ENCODE measurements around the gene MAP3K9.

Gene MAP3K9

DNA sequence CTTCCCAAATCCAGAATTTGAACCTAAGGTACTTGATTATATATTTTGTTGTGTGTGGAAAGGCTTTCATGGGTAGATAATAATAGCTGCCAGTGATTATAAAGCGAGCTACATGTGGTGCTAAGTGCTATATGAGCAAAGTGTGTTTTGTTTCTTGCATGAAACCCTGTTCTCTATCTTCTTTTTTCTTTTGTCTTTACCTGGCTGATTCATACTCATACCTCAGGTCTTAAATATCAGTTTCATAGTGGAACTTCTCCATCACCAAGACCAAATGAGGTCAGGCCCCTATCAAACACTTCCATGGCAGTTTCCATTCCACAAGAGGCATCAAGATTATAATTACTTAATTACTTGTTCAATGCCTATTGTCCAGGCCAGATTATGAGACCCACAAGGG, 6.9 kb downstream of the MAP3K9 start:
- in situ Hi-C loops (cut with MboI; ENCODE audit: low sequenced_read_pairs, unreplicated experiment) = no loop called here
- DNase-seq (ENCODE audit: low spot score) = no peak
- TF ChIP-seq, protein P1, sequence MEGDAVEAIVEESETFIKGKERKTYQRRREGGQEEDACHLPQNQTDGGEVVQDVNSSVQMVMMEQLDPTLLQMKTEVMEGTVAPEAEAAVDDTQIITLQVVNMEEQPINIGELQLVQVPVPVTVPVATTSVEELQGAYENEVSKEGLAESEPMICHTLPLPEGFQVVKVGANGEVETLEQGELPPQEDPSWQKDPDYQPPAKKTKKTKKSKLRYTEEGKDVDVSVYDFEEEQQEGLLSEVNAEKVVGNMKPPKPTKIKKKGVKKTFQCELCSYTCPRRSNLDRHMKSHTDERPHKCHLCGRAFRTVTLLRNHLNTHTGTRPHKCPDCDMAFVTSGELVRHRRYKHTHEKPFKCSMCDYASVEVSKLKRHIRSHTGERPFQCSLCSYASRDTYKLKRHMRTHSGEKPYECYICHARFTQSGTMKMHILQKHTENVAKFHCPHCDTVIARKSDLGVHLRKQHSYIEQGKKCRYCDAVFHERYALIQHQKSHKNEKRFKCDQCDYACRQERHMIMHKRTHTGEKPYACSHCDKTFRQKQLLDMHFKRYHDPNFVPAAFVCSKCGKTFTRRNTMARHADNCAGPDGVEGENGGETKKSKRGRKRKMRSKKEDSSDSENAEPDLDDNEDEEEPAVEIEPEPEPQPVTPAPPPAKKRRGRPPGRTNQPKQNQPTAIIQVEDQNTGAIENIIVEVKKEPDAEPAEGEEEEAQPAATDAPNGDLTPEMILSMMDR (IDR thresholded peaks at IDR 0.05; ENCODE audit: borderline replicate concordance, control extremely low read depth, extremely low read depth, insufficient read depth, missing control alignments) = no peak

GRCh38 chr14:70801836-70802235, 7.5 kb downstream of the MAP3K9 start:
- no peak for DNase-seq (ENCODE audit: low spot score)
- in situ Hi-C loops (cut with MboI; ENCODE audit: low sequenced_read_pairs, unreplicated experiment) = no loop called here
- TF ChIP-seq, protein P1 (IDR thresholded peaks at IDR 0.05; ENCODE audit: borderline replicate concordance, control extremely low read depth, extremely low read depth, insufficient read depth, missing control alignments) = no peak

GRCh38 chr14:70796551-70796950, 12.8 kb downstream of the MAP3K9 start:
- DNase-seq (ENCODE audit: low spot score) = no peak
- in situ Hi-C loops (cut with MboI; ENCODE audit: low sequenced_read_pairs, unreplicated experiment) = no loop called here
- TF ChIP-seq, protein P1 (IDR thresholded peaks at IDR 0.05; ENCODE audit: borderline replicate concordance, control extremely low read depth, extremely low read depth, insufficient read depth, missing control alignments) = no peak

GRCh38 chr14:70794294-70794693, 15.0 kb downstream of the MAP3K9 start:
- no peak for DNase-seq (ENCODE audit: low spot score)
- in situ Hi-C loops (cut with MboI; ENCODE audit: low sequenced_read_pairs, unreplicated experiment) = no loop called here
- TF ChIP-seq, protein P1 (IDR thresholded peaks at IDR 0.05; ENCODE audit: borderline replicate concordance, control extremely low read depth, extremely low read depth, insufficient read depth, missing control alignments) = no peak

DNA sequence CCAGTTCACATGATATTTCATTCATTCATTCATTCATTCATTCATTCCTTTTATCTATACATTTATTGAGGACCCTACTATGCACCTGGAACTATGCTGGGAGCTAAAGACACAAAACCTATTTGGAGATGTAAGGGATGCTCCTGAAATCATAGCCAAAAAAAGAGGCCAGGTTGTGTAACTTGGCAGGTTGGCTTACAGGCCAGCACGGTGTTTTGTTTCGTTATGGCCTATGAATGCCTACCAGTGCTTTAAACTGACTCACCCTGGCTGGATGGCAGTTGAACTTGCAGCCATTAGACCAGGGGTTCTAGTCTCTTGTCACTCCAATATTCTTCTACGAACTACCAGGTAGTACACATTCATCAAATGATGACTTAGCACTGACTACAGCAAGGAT, 15.7 kb downstream of the MAP3K9 start:
- in situ Hi-C loops (cut with MboI; ENCODE audit: low sequenced_read_pairs, unreplicated experiment) = no loop called here
- no peak for DNase-seq (ENCODE audit: low spot score)
- TF ChIP-seq, protein P1 (IDR thresholded peaks at IDR 0.05; ENCODE audit: borderline replicate concordance, control extremely low read depth, extremely low read depth, insufficient read depth, missing control alignments) = no peak

DNA sequence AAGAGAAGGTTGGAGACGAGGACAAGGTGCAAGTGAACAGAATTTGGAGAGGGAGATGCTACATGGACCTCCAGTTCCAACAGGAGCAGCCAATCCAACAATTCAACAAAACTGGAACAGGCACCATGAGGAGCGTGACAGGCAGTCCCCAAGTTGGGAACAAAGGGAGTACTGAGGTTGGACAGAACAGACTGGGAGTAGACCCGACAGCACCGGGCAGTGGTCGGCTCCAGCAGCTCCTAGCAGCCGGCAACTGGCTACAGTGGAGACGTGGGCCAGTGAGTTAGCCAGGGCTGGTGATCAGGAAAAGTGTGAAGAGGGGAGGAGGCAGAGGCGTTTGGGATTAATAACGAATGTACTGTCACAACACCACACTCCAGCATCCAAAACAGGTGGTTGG, 16.4 kb downstream of the MAP3K9 start:
- in situ Hi-C loops (cut with MboI; ENCODE audit: low sequenced_read_pairs, unreplicated experiment) = no loop called here
- TF ChIP-seq, protein P1 (IDR thresholded peaks at IDR 0.05; ENCODE audit: borderline replicate concordance, control extremely low read depth, extremely low read depth, insufficient read depth, missing control alignments) = no peak
- DNase-seq (ENCODE audit: low spot score) = no peak

DNA sequence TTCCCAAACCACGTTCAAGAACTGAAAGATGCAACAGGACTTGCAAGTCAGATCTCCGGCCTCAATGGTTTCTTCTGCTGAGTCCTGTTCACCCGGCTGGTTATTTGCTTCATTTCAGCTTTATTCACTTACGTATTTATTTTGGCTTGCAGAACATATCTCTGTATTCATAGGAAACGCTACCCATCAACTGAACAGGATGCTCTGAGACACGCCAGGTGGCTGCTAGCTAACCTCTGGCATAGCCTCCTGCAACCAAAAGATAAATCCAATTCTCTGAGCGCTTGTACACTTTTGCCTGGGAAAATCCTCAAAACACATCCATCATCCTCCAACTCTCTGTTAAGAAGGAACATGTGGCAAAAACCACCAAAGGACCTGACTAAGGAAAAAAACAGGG, 17.3 kb downstream of the MAP3K9 start:
- in situ Hi-C loops (cut with MboI; ENCODE audit: low sequenced_read_pairs, unreplicated experiment) = no loop called here
- TF ChIP-seq, protein P1 (IDR thresholded peaks at IDR 0.05; ENCODE audit: borderline replicate concordance, control extremely low read depth, extremely low read depth, insufficient read depth, missing control alignments) = no peak
- DNase-seq (ENCODE audit: low spot score) = no peak

All from GM13976 (cell line).